ENCODE data around the gene HIPK3. TPM values are rescaled to one million over a fixed set of nuclear protein-coding genes. Genes with fewer than 3 reads are reported as not detected.
A peak's percentile ranks its signal among the peaks of the same experiment; 100 is the strongest.
"Not testable (repeated sequence)": the region's sequence is repeated elsewhere in the genome, so short reads cannot be mapped to it uniquely, and the experiment has no call there.

HIPK3 gene
- total RNA-seq, 2 donors from 2014 or later: 31.9 to 36.5 TPM

DNA sequence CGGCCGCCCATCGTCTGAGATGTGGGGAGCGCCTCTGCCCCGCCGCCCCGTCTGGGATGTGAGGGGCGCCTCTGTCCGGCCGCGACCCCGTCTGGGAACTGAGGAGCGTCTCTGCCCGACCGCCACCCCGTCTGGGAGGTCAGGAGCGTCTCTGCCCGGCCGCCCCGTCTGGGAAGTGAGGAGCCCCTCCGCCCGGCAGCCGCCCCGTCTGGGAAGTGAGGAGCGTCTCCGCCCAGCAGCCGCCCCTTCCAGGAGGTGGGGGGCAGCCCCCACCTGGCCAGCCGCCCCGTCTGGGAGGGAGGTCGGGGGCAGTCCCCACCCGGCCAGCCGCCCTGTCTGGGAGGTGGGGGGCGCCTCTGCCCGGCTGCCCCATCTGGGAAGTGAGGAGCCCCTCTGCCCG is 13.5 kb upstream of the HIPK3 start:
- H3K27me3 Mint-ChIP-seq: peaks cover 22% of the 10 kb centered on the region
- H3K27ac Mint-ChIP-seq; H3K36me3 Mint-ChIP-seq (ENCODE audit: low read depth); H3K4me3 Mint-ChIP-seq; ATAC-seq (replicated peaks); H3K9me3 Mint-ChIP-seq; H3K4me1 Mint-ChIP-seq: not testable (repeated sequence)

GRCh38 chr11:33248416-33248971 is 8.7 kb upstream of the HIPK3 start:
- H3K27me3 Mint-ChIP-seq: peaks cover 17% of the 10 kb centered on the region
- H3K4me3 Mint-ChIP-seq: no peak overlapping the region
- H3K27ac Mint-ChIP-seq: no peak overlapping the region
- H3K36me3 Mint-ChIP-seq (ENCODE audit: low read depth): no peaks in the 10 kb centered on the region
- no peaks in the 10 kb centered on the region for H3K9me3 Mint-ChIP-seq
- H3K4me1 Mint-ChIP-seq: no peaks in the 10 kb centered on the region
- ATAC-seq (replicated peaks): no peak

GRCh38 chr11:33256031-33256812 is 959 bp upstream of the HIPK3 start:
- no peaks in the 10 kb centered on the region for H3K9me3 Mint-ChIP-seq
- peaks cover under 1% of the 10 kb centered on the region for H3K27me3 Mint-ChIP-seq
- H3K4me1 Mint-ChIP-seq: peaks cover 15% of the 10 kb centered on the region
- peak overlapping the region; percentile 98 for H3K4me3 Mint-ChIP-seq
- H3K27ac Mint-ChIP-seq: peak overlapping the region; percentile 95
- ATAC-seq (replicated peaks): no peak
- no peaks in the 10 kb centered on the region for H3K36me3 Mint-ChIP-seq (ENCODE audit: low read depth)

GRCh38 chr11:33256813-33257159 is 395 bp upstream of the HIPK3 start:
- H3K27ac Mint-ChIP-seq: peak overlapping the region; percentile 95
- no peaks in the 10 kb centered on the region for H3K27me3 Mint-ChIP-seq
- H3K9me3 Mint-ChIP-seq: no peaks in the 10 kb centered on the region
- peak overlapping the region; percentile 98 for H3K4me3 Mint-ChIP-seq
- H3K36me3 Mint-ChIP-seq (ENCODE audit: low read depth): no peaks in the 10 kb centered on the region
- ATAC-seq (replicated peaks): no peak
- peaks cover 21% of the 10 kb centered on the region for H3K4me1 Mint-ChIP-seq

DNA sequence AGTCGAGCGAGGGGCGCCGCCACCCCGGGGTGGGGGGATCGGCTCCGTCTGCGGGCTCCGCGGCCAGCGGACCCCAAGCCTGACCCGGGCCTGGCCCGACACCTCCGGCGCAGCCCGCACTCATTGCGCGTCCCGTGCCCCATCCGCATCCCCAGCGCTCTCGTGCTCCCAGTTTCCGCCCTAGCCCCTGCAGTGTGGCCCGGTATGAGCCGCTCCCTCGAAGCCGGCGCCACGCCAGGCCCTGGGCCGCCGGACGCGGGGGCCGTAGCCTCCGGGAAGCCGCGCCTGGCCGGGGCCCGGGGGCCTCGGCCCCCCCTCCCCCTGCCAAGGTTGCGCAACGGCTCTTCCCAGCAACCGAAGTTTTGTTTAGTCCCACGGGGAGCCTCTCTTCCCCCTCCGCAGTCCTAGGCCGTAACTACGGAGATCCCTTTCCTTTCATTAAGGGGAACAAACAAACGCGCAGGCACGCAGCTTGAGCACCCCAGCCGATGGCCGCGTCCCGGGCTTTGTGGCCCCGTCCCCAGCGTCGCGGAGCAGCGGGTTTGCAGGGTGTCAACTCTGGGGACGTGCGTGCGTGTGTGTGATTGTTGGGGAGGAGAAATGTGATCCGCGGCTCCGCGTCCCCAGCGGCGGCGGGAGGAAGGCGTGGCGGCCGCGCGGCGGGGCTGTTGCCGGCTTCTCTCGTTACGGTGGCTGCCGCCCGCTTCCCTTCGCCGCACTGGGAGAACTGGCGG is 883 bp downstream of the HIPK3 start:
- H3K4me3 Mint-ChIP-seq: peak overlapping the region; percentile 98
- peak overlapping the region; percentile 95 for H3K27ac Mint-ChIP-seq
- no peaks in the 10 kb centered on the region for H3K9me3 Mint-ChIP-seq
- H3K4me1 Mint-ChIP-seq: peaks cover 26% of the 10 kb centered on the region
- ATAC-seq (replicated peaks): peak; percentile 52
- no peaks in the 10 kb centered on the region for H3K36me3 Mint-ChIP-seq (ENCODE audit: low read depth)
- no peaks in the 10 kb centered on the region for H3K27me3 Mint-ChIP-seq

GRCh38 chr11:33258631-33259205 is 1.5 kb downstream of the HIPK3 start:
- H3K27ac Mint-ChIP-seq: peak overlapping the region; percentile 95
- H3K27me3 Mint-ChIP-seq: no peaks in the 10 kb centered on the region
- no peaks in the 10 kb centered on the region for H3K9me3 Mint-ChIP-seq
- peak; percentile 5 for ATAC-seq (replicated peaks)
- H3K36me3 Mint-ChIP-seq (ENCODE audit: low read depth): no peaks in the 10 kb centered on the region
- peaks cover 26% of the 10 kb centered on the region for H3K4me1 Mint-ChIP-seq
- H3K4me3 Mint-ChIP-seq: peak overlapping the region; percentile 98

GRCh38 chr11:33259869-33260268 is 2.7 kb downstream of the HIPK3 start:
- no peak for ATAC-seq (replicated peaks)
- no peaks in the 10 kb centered on the region for H3K27me3 Mint-ChIP-seq
- H3K27ac Mint-ChIP-seq: peak overlapping the region; percentile 75
- H3K4me3 Mint-ChIP-seq: peak overlapping the region; percentile 98
- peaks cover 26% of the 10 kb centered on the region for H3K4me1 Mint-ChIP-seq
- H3K9me3 Mint-ChIP-seq: no peaks in the 10 kb centered on the region
- no peaks in the 10 kb centered on the region for H3K36me3 Mint-ChIP-seq (ENCODE audit: low read depth)

GRCh38 chr11:33261350-33261749 is 4.2 kb downstream of the HIPK3 start:
- H3K36me3 Mint-ChIP-seq (ENCODE audit: low read depth); H3K27ac Mint-ChIP-seq; H3K27me3 Mint-ChIP-seq; H3K9me3 Mint-ChIP-seq; ATAC-seq (replicated peaks): not testable (repeated sequence)
- Mint-ChIP-seq H3K4me1 (peaks cover 23% of the 10 kb centered on the region), H3K4me3 (peak overlapping the region; percentile 2)

GRCh38 chr11:33262011-33262645 is 4.9 kb downstream of the HIPK3 start:
- peak overlapping the region; percentile 2 for H3K4me3 Mint-ChIP-seq
- H3K4me1 Mint-ChIP-seq: peaks cover 18% of the 10 kb centered on the region
- no peaks in the 10 kb centered on the region for H3K36me3 Mint-ChIP-seq (ENCODE audit: low read depth)
- H3K27ac Mint-ChIP-seq: no peak overlapping the region
- ATAC-seq (replicated peaks): no peak
- no peaks in the 10 kb centered on the region for H3K27me3 Mint-ChIP-seq
- H3K9me3 Mint-ChIP-seq: no peaks in the 10 kb centered on the region

- H3K36me3 Mint-ChIP-seq (ENCODE audit: low read depth): no peaks in the 10 kb centered on the region
- no peak overlapping the region for H3K27ac Mint-ChIP-seq
- no peak for ATAC-seq (replicated peaks)
- H3K27me3 Mint-ChIP-seq: no peaks in the 10 kb centered on the region
- no peak overlapping the region for H3K4me3 Mint-ChIP-seq
- no peaks in the 10 kb centered on the region for H3K9me3 Mint-ChIP-seq
- peaks cover 18% of the 10 kb centered on the region for H3K4me1 Mint-ChIP-seq
Observed at GRCh38 chr11:33263549-33263948, 6.4 kb downstream of the HIPK3 start.

GRCh38 chr11:33264926-33265325 is 7.7 kb downstream of the HIPK3 start:
- Mint-ChIP-seq H3K9me3 (no peaks in the 10 kb centered on the region), H3K27me3 (no peaks in the 10 kb centered on the region), H3K27ac (no peak overlapping the region), H3K4me3 (no peak overlapping the region), H3K36me3 (ENCODE audit: low read depth) (no peaks in the 10 kb centered on the region), H3K4me1 (peaks cover 25% of the 10 kb centered on the region)
- no peak for ATAC-seq (replicated peaks)

GRCh38 chr11:33266393-33267215 is 9.4 kb downstream of the HIPK3 start:
- no peaks in the 10 kb centered on the region for H3K36me3 Mint-ChIP-seq (ENCODE audit: low read depth)
- H3K9me3 Mint-ChIP-seq: no peaks in the 10 kb centered on the region
- H3K27me3 Mint-ChIP-seq: no peaks in the 10 kb centered on the region
- no peak overlapping the region for H3K4me3 Mint-ChIP-seq
- peaks cover 17% of the 10 kb centered on the region for H3K4me1 Mint-ChIP-seq
- H3K27ac Mint-ChIP-seq: no peak overlapping the region
- ATAC-seq (replicated peaks): no peak

DNA sequence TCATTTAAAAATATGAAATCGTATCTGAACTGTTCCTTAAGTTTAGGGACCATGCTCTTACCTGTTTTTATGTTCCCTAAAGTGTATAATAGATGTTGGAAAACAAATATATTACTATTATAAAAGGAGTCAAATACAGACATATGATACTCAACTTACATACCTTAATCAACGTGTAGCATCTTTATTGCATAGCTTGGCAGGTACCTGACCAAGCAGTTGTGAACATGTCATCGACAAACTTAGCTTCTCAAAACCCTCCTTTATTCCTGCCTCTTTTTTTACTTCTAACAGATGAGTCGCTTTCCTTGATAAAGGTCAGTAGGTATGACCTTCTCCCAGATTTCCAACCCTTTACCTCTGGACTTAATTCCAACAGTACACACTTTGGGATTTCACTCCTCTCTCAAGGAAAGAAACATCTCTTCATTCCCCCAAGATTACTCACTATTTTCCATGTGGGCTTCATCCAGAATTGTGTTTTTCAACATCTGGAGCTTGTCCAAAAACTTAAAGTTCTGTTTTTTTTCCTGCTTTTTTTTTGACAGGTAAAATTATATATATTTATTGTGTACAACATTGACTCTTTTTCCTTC is 11.9 kb downstream of the HIPK3 start:
- no peak overlapping the region for H3K4me3 Mint-ChIP-seq
- no peak for ATAC-seq (replicated peaks)
- no peaks in the 10 kb centered on the region for H3K27me3 Mint-ChIP-seq
- H3K9me3 Mint-ChIP-seq: no peaks in the 10 kb centered on the region
- H3K27ac Mint-ChIP-seq: peak overlapping the region; percentile 11
- H3K4me1 Mint-ChIP-seq: peaks cover 13% of the 10 kb centered on the region
- no peaks in the 10 kb centered on the region for H3K36me3 Mint-ChIP-seq (ENCODE audit: low read depth)
